A549 (cell line): ENCODE results near the gene SNTG2.

Source experiments
- BCL3 ChIP-seq: fragments of >200 bp; sonication (Bioruptor Twin); formaldehyde crosslinking; IDR thresholded peaks from 3 replicates; pipeline ENCODE4 v1.6.1; 2016
- CEBPB ChIP-seq, 2 experiments: fragments of >200 bp in 1 of 2; sonication (Bioruptor Twin) in 1 of 2; formaldehyde crosslinking in 1 of 2; IDR thresholded peaks; 2 replicates each; pipeline ENCODE4 v1.6.1; 2012 to 2016
- CTCF ChIP-seq: fragments of >200 bp; sonication (Bioruptor Twin); formaldehyde crosslinking; IDR thresholded peaks from 3 replicates; pipeline ENCODE4 v1.5.1; 2016
- HDAC2 ChIP-seq: fragments of 200-600 bp; sonication (generic); IDR thresholded peaks from 2 replicates; pipeline ENCODE4 v1.6.1; 2016
- HMGXB4 ChIP-seq: fragments of 250-450 bp; sonication (Bioruptor Pico); IDR thresholded peaks from 2 replicates; pipeline ENCODE4 v1.5.0; 2021; ENCODE audit warnings: mild to moderate bottlenecking, moderate library complexity, borderline replicate concordance
- KDM1A ChIP-seq: fragments of 200-600 bp; sonication (generic); IDR thresholded peaks from 2 replicates; pipeline ENCODE4 v1.6.1; 2016; ENCODE audit warnings: low read depth, mild to moderate bottlenecking
- SREBF2 ChIP-seq: fragments of 450-650 bp; IDR thresholded peaks from 2 replicates; pipeline ENCODE4 v1.6.1; 2014; ENCODE audit warnings: mild to moderate bottlenecking, moderate library complexity
- ZNF302 ChIP-seq: fragments of 250-450 bp; sonication (Bioruptor Pico); IDR thresholded peaks from 2 replicates; pipeline ENCODE4 v1.9.0; 2021; ENCODE audit warnings: inconsistent platforms, mild to moderate bottlenecking, moderate library complexity

- TF ChIP-seq HMGXB4 (no peak), KDM1A (no peak), SREBF2 (no peak), ZNF302 (no peak), BCL3 (no peak), CEBPB (IDR thresholded peaks at IDR 0.05) (no peak), CTCF (no peak), HDAC2 (no peak)
These were observed 287.1 kb downstream of the SNTG2 start for GRCh38 chr2:1237783-1238182.
